Iris pigment epithelial cell (primary cell): ENCODE results near the gene PHAF1.

Source experiments
- DNase-seq: peaks from one replicate; pipeline ENCODE4 v3.0.0-alpha.2; 2011; ENCODE audit warnings: low read depth

The PHAF1 gene

GRCh38 chr16:67196881-67197280, 87.1 kb downstream of the PHAF1 start:
- DNase-seq: no peak

GRCh38 chr16:67197704-67198103, 88.0 kb downstream of the PHAF1 start:
- DNase-seq: no peak
